ENCODE measurements around the gene DPYD.

DNA sequence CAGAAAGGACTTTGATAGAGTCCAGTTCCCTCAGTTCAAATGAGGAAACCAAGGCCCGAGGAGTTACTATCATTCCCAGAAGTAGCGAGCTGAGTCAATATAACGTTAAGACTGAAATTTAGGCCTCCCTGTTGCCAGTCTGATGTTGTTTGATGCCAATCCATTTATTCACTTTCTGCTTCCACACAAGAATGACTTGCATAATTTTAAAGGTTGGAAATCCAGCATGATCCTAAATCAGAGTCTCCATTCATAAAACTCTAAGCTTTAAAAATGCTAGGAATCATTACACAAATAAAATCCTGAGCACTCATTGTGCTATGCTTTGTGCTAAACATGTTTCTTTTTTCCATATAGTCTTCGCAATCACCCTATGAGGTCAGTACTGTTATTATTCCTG lies 784.9 kb downstream of the DPYD start:
- TF ChIP-seq, protein P1, sequence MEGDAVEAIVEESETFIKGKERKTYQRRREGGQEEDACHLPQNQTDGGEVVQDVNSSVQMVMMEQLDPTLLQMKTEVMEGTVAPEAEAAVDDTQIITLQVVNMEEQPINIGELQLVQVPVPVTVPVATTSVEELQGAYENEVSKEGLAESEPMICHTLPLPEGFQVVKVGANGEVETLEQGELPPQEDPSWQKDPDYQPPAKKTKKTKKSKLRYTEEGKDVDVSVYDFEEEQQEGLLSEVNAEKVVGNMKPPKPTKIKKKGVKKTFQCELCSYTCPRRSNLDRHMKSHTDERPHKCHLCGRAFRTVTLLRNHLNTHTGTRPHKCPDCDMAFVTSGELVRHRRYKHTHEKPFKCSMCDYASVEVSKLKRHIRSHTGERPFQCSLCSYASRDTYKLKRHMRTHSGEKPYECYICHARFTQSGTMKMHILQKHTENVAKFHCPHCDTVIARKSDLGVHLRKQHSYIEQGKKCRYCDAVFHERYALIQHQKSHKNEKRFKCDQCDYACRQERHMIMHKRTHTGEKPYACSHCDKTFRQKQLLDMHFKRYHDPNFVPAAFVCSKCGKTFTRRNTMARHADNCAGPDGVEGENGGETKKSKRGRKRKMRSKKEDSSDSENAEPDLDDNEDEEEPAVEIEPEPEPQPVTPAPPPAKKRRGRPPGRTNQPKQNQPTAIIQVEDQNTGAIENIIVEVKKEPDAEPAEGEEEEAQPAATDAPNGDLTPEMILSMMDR (IDR thresholded peaks at IDR 0.05; ENCODE audit: low read length) = no peak
- no peak for TF ChIP-seq EZH2 (IDR thresholded peaks at IDR 0.05; ENCODE audit: borderline replicate concordance, low read length)

Measured in OCI-LY1 (cell line).